Trophoblast cell (in vitro differentiated cells and primary cell): Measurements from ENCODE around the gene PLB1. TPM values are rescaled to one million over a fixed set of nuclear protein-coding genes. Genes with fewer than 3 reads are reported as not detected.
A peak's percentile ranks its signal among the peaks of the same experiment; 100 is the strongest.

Experiments used
- DNase-seq, 2 donors: peaks; one replicate each; pipeline ENCODE4 v3.0.0-alpha.2; 2016
- H2AFZ ChIP-seq: 2 replicates; pipeline ENCODE4 v1.6.1; 2013; ENCODE audit warnings: low read length, moderate library complexity, mild to moderate bottlenecking; ENCODE audit not compliant: insufficient read depth, poor library complexity
- H2AK5ac ChIP-seq: 2 replicates; pipeline ENCODE4 v1.6.1; 2013; ENCODE audit warnings: mild to moderate bottlenecking, low read length
- H2BK120ac ChIP-seq: 2 replicates; pipeline ENCODE4 v1.6.1; 2013; ENCODE audit warnings: low read length, mild to moderate bottlenecking, moderate library complexity; ENCODE audit not compliant: insufficient read depth, poor library complexity
- H2BK12ac ChIP-seq: 2 replicates; pipeline ENCODE4 v1.6.1; 2013; ENCODE audit warnings: mild to moderate bottlenecking, low read length, moderate library complexity
- H2BK5ac ChIP-seq: 2 replicates; pipeline ENCODE4 v1.6.1; 2013; ENCODE audit warnings: low read length, low read depth, moderate library complexity, mild to moderate bottlenecking; ENCODE audit not compliant: poor library complexity
- H3K14ac ChIP-seq: 2 replicates; pipeline ENCODE4 v1.6.1; 2013; ENCODE audit warnings: mild to moderate bottlenecking, low read length
- H3K18ac ChIP-seq: 2 replicates; pipeline ENCODE4 v1.6.1; 2013; ENCODE audit warnings: mild to moderate bottlenecking, low read length
- H3K23ac ChIP-seq: 2 replicates; pipeline ENCODE4 v1.6.1; 2013; ENCODE audit warnings: low read length
- H3K27ac ChIP-seq: 2 replicates; pipeline ENCODE4 v1.5.1; 2013; ENCODE audit warnings: low read depth, mild to moderate bottlenecking, inconsistent platforms, low read length, moderate library complexity
- H3K27me3 ChIP-seq: 2 replicates; pipeline ENCODE4 v1.6.1; 2013; ENCODE audit warnings: inconsistent platforms, mild to moderate bottlenecking, low read length, moderate library complexity; ENCODE audit not compliant: insufficient read depth
- H3K36me3 ChIP-seq, 2 experiments: 1 replicate in 1 of 2; 2 replicates in 1 of 2; pipeline ENCODE4 v1.6.1; 2013; ENCODE audit warnings: low read length in 2 of 2, mild to moderate bottlenecking in 2 of 2, moderate library complexity in 1 of 2; ENCODE audit not compliant: insufficient read depth in 2 of 2, control insufficient read depth in 1 of 2
- H3K4ac ChIP-seq: 2 replicates; pipeline ENCODE4 v1.6.1; 2013; ENCODE audit warnings: low read depth, mild to moderate bottlenecking, low read length, moderate library complexity
- H3K4me1 ChIP-seq, 2 experiments: 1 replicate in 1 of 2; 2 replicates in 1 of 2; pipeline ENCODE4 v1.6.1; 2013; ENCODE audit warnings: low read length in 2 of 2, mild to moderate bottlenecking in 2 of 2, moderate library complexity in 1 of 2; ENCODE audit not compliant: insufficient read depth in 2 of 2, control insufficient read depth in 1 of 2
- H3K4me2 ChIP-seq: 2 replicates; pipeline ENCODE4 v1.6.1; 2013; ENCODE audit warnings: inconsistent platforms, mild to moderate bottlenecking, low read length, moderate library complexity
- H3K4me3 ChIP-seq: 2 replicates; pipeline ENCODE4 v1.5.1; 2013; ENCODE audit warnings: mild to moderate bottlenecking, low read depth, low read length, inconsistent platforms
- H3K79me1 ChIP-seq: one replicate; pipeline ENCODE4 v1.6.1; 2013; ENCODE audit warnings: low read length
- H3K79me2 ChIP-seq: 2 replicates; pipeline ENCODE4 v1.6.1; 2013; ENCODE audit warnings: low read length, mild to moderate bottlenecking; ENCODE audit not compliant: control insufficient read depth, insufficient read depth, poor library complexity
- H3K9ac ChIP-seq: 2 replicates; pipeline ENCODE4 v1.6.1; 2013; ENCODE audit warnings: mild to moderate bottlenecking, low read length
- H3K9me3 ChIP-seq: 2 replicates; pipeline ENCODE4 v1.6.1; 2013; ENCODE audit warnings: low read depth, mild to moderate bottlenecking, control low read depth, inconsistent platforms, low read length; ENCODE audit not compliant: insufficient read depth
- H4K12ac ChIP-seq: 2 replicates; pipeline ENCODE4 v1.6.1; 2013; ENCODE audit warnings: low read depth, mild to moderate bottlenecking, low read length, moderate library complexity
- H4K8ac ChIP-seq: 2 replicates; pipeline ENCODE4 v1.6.1; 2013; ENCODE audit warnings: low read depth, mild to moderate bottlenecking, low read length, moderate library complexity
- H4K91ac ChIP-seq: one replicate; pipeline ENCODE4 v1.6.1; 2013; ENCODE audit warnings: low read depth, mild to moderate bottlenecking, low read length, moderate library complexity
- WGBS: extraction: QIAGEN DNeasy Blood & Tissue Kit; methylation state at CpG from one replicate; pipeline ENCODE4 v1.1.7; 2013; ENCODE audit warnings: missing lambda C conversion rate; ENCODE audit not compliant: insufficient read length, insufficient coverage; ENCODE audit errors: extremely low coverage; 5-methylcytosine and 5-hydroxymethylcytosine counted together
- polyA plus RNA-seq: library from polyadenylated mRNA; stranded (reverse); fragments of 200-250 nt; gene quantifications from 2 replicates; pipeline ENCODE4 v1.2.3, GENCODE V29; 2013

PLB1 gene
- polyA plus RNA-seq, result 5.7 and 6.0 TPM in 2 replicates

GRCh38 chr2:28495551-28496250 lies at the start of gene PLB1:
Gene PLB1 (plus strand): TSS chr2:28496060. CDS start chr2:28496115, 55 bp downstream.
- Histone ChIP-seq H2BK120ac (no peak within 1 kb of the TSS), H3K79me2 (no peaks in the 10 kb centered on the region), H4K91ac (no peak within 1 kb of the TSS), H4K8ac (no peak within 1 kb of the TSS), H3K36me3 (no peaks in the 10 kb centered on the region), H3K4me2 (no peak within 1 kb of the TSS), H2AFZ (no peak within 1 kb of the TSS), H3K27me3 (no peaks in the 10 kb centered on the region), H3K4me1 (no peaks in the 10 kb centered on the region), H2BK5ac (no peak within 1 kb of the TSS), H2BK12ac (no peak within 1 kb of the TSS), H3K4me3 (no peak within 1 kb of the TSS), H3K23ac (no peak within 1 kb of the TSS), H3K79me1 (no peaks in the 10 kb centered on the region), H3K14ac (no peak within 1 kb of the TSS), H3K9ac (no peak within 1 kb of the TSS), H3K27ac (no peak within 1 kb of the TSS), H3K4ac (no peak within 1 kb of the TSS), H3K9me3 (peaks cover 2% of the 10 kb centered on the region), H2AK5ac (no peak within 1 kb of the TSS), H4K12ac (no peak within 1 kb of the TSS), H3K18ac (no peak within 1 kb of the TSS)
- no peak for DNase-seq
- no CpG with 5 or more reads among the region's 14 CpGs for WGBS

DNA sequence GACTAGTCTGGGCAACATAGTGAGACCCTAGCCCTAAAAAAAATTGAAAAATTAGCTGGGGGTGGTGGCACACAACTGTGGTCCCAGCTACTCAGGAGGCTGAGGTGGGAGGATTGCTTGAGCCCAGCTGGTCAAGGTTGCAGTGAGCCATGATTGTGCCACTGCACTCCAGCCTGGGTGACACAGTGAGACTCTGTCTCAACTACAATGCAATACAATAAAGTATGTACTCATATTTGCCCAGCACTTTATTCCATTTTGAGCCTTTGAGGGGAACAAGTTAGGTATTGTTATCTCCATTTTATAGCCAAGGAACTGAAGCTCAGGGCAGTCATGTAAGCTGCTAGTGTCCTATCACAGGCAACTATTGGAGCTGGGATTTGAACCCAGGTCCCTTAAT lies 49.3 kb upstream of the PLB1 start:
- peaks cover 8 to 11% of the 10 kb centered on the region in 2 experiments for H3K4me1 ChIP-seq
- no peaks in the 10 kb centered on the region for H3K36me3 ChIP-seq
- no peak overlapping the region for H2AFZ ChIP-seq
- H3K79me1 ChIP-seq, result peaks cover 4% of the 10 kb centered on the region
- no peaks in the 10 kb centered on the region for H3K27me3 ChIP-seq
- no peak overlapping the region for H3K4me2 ChIP-seq
- H2BK120ac ChIP-seq, result no peak overlapping the region
- H3K18ac ChIP-seq, result no peak overlapping the region
- H2BK12ac ChIP-seq, result peak overlapping the region; percentile 17
- no peak overlapping the region for H4K12ac ChIP-seq
- H3K4me3 ChIP-seq, result no peak overlapping the region
- no peak overlapping the region for H3K23ac ChIP-seq
- H4K91ac ChIP-seq, result no peak overlapping the region
- no peak overlapping the region for H3K27ac ChIP-seq
- no peaks in the 10 kb centered on the region for H3K9me3 ChIP-seq
- no peak overlapping the region for H3K9ac ChIP-seq
- H3K79me2 ChIP-seq, result no peaks in the 10 kb centered on the region
- no peak for DNase-seq
- H4K8ac ChIP-seq, result no peak overlapping the region
- H2BK5ac ChIP-seq, result no peak overlapping the region
- H3K14ac ChIP-seq, result no peak overlapping the region
- H3K4ac ChIP-seq, result no peak overlapping the region
- H2AK5ac ChIP-seq, result no peak overlapping the region

- H3K27me3 ChIP-seq, result no peaks in the 10 kb centered on the region
- no peak overlapping the region for H3K23ac ChIP-seq
- H2AFZ ChIP-seq, result no peak overlapping the region
- H2BK120ac ChIP-seq, result no peak overlapping the region
- peaks cover 4% of the 10 kb centered on the region for H3K79me1 ChIP-seq
- H3K4me2 ChIP-seq, result no peak overlapping the region
- no peaks in the 10 kb centered on the region for H3K79me2 ChIP-seq
- no peak overlapping the region for H3K4me3 ChIP-seq
- no peak for DNase-seq
- H3K4ac ChIP-seq, result no peak overlapping the region
- no peak overlapping the region for H4K8ac ChIP-seq
- no peak overlapping the region for H4K12ac ChIP-seq
- H3K27ac ChIP-seq, result no peak overlapping the region
- H3K9ac ChIP-seq, result no peak overlapping the region
- H4K91ac ChIP-seq, result no peak overlapping the region
- no peaks in the 10 kb centered on the region for H3K9me3 ChIP-seq
- H2AK5ac ChIP-seq, result no peak overlapping the region
- no peak overlapping the region for H3K18ac ChIP-seq
- H2BK12ac ChIP-seq, result no peak overlapping the region
- H3K36me3 ChIP-seq, result no peaks in the 10 kb centered on the region
- WGBS, result no CpG with 5 or more reads among the region's 3 CpGs
- no peak overlapping the region for H2BK5ac ChIP-seq
- H3K4me1 ChIP-seq, result peaks cover 8 to 11% of the 10 kb centered on the region in 2 experiments
- H3K14ac ChIP-seq, result no peak overlapping the region
Observed at GRCh38 chr2:28447086-28447485, 48.8 kb upstream of the PLB1 start.

GRCh38 chr2:28447943-28448792 lies 47.7 kb upstream of the PLB1 start:
- Histone ChIP-seq H3K4me1 (peaks cover 8 to 11% of the 10 kb centered on the region in 2 experiments), H3K27ac (no peak overlapping the region), H3K79me1 (peaks cover 4% of the 10 kb centered on the region), H3K36me3 (no peaks in the 10 kb centered on the region), H3K79me2 (no peaks in the 10 kb centered on the region), H3K9me3 (no peaks in the 10 kb centered on the region), H3K18ac (no peak overlapping the region), H3K4me3 (no peak overlapping the region), H3K14ac (no peak overlapping the region), H2BK12ac (no peak overlapping the region), H4K8ac (no peak overlapping the region), H3K4ac (no peak overlapping the region), H2BK120ac (no peak overlapping the region), H3K9ac (no peak overlapping the region), H3K4me2 (no peak overlapping the region), H2AK5ac (no peak overlapping the region), H2BK5ac (no peak overlapping the region), H3K27me3 (no peaks in the 10 kb centered on the region), H4K91ac (no peak overlapping the region), H3K23ac (no peak overlapping the region), H2AFZ (no peak overlapping the region), H4K12ac (no peak overlapping the region)
- peak in 1 of 2 donors; percentile 51 for DNase-seq
- no CpG with 5 or more reads among the region's 8 CpGs for WGBS
